CD14-positive monocyte (primary cell): ENCODE results near the gene HOXC12. TPM values are rescaled to one million over a fixed set of nuclear protein-coding genes. Genes with fewer than 3 reads are reported as not detected.

ENCODE experiments used
- DNase-seq, 3 donors: peaks; one replicate each; pipeline ENCODE4 v3.0.0-alpha.2; 2011 to 2022
- H2AFZ ChIP-seq: 2 replicates; pipeline ENCODE4 v1.6.0; 2012; ENCODE audit warnings: mild to moderate bottlenecking, low read depth, low read length, inconsistent platforms; ENCODE audit not compliant: insufficient read depth, poor library complexity, severe bottlenecking
- H3K27ac ChIP-seq, 2 donors: 1 replicate in 1 of 2; 2 replicates in 1 of 2; pipeline ENCODE4 v1.5.1; 2012 to 2013; ENCODE audit warnings: low read length in 2 of 2, control low read depth in 1 of 2, inconsistent platforms in 1 of 2, low read depth in 1 of 2, mild to moderate bottlenecking in 1 of 2
- H3K27me3 ChIP-seq, 2 donors: one replicate each; pipeline versions ENCODE4 v1.6.0 to v1.6.1; 2011 to 2013; ENCODE audit warnings: low read length in 2 of 2; ENCODE audit not compliant: control insufficient read depth in 2 of 2, insufficient read depth in 2 of 2
- H3K36me3 ChIP-seq, 2 donors: replicated peaks in 1 of 2; 1 replicate in 1 of 2; 2 replicates in 1 of 2; pipeline versions ENCODE4 v1.5.1 to v1.6.1; 2012 to 2013; ENCODE audit warnings: low read length in 2 of 2, control low read depth in 1 of 2, inconsistent platforms in 1 of 2, mild to moderate bottlenecking in 1 of 2; ENCODE audit not compliant: insufficient read depth in 2 of 2, control insufficient read depth in 1 of 2
- H3K4me1 ChIP-seq, 2 donors: 1 replicate in 1 of 2; 2 replicates in 1 of 2; pipeline versions ENCODE4 v1.5.1 to v1.6.1; 2012 to 2013; ENCODE audit warnings: low read length in 2 of 2, control low read depth in 1 of 2, inconsistent platforms in 1 of 2, mild to moderate bottlenecking in 1 of 2, moderate library complexity in 1 of 2; ENCODE audit not compliant: insufficient read depth in 2 of 2, control insufficient read depth in 1 of 2
- H3K4me2 ChIP-seq: replicated peaks from 2 replicates; pipeline ENCODE3; 2012; ENCODE audit warnings: low read length, moderate library complexity, mild to moderate bottlenecking; ENCODE audit not compliant: poor library complexity, severe bottlenecking; ENCODE audit errors: extremely low read depth
- H3K4me3 ChIP-seq, 3 experiments: fragments of 200-600 bp in 1 of 3; sonication (generic) in 1 of 3; replicated peaks in 1 of 3; 1 replicate in 2 of 3; 2 replicates in 1 of 3; pipeline ENCODE4 v1.5.1; 2011 to 2013; ENCODE audit warnings: low read length in 3 of 3, mild to moderate bottlenecking in 3 of 3, control low read depth in 2 of 3, low read depth in 2 of 3, inconsistent platforms in 1 of 3, moderate library complexity in 1 of 3
- H3K79me2 ChIP-seq: 2 replicates; pipeline ENCODE4 v1.6.0; 2012; ENCODE audit warnings: mild to moderate bottlenecking, control low read depth, inconsistent platforms, low read length, moderate library complexity; ENCODE audit not compliant: insufficient read depth
- H3K9ac ChIP-seq: 2 replicates; pipeline ENCODE4 v1.6.0; 2017; ENCODE audit warnings: low read length, mild to moderate bottlenecking; ENCODE audit not compliant: insufficient read depth, poor library complexity, severe bottlenecking
- H3K9me3 ChIP-seq, 2 donors: replicated peaks in 1 of 2; 1 replicate in 1 of 2; 2 replicates in 1 of 2; pipeline versions ENCODE4 v1.5.1 to v1.6.1; 2012 to 2013; ENCODE audit warnings: low read length in 2 of 2, control low read depth in 1 of 2; ENCODE audit not compliant: control insufficient read depth in 1 of 2, insufficient read depth in 1 of 2
- H4K20me1 ChIP-seq: 2 replicates; pipeline ENCODE4 v1.6.0; 2012; ENCODE audit warnings: mild to moderate bottlenecking, low read length, control low read depth, moderate library complexity; ENCODE audit not compliant: insufficient read depth
- H3K27ac Mint-ChIP-seq, 7 donors: one replicate each; pipeline ENCODE4 v1.8.0; 2020; ENCODE audit warnings: mild to moderate bottlenecking in 7 of 7, mixed read lengths in 7 of 7, moderate library complexity in 6 of 7, inconsistent platforms in 2 of 7
- H3K27me3 Mint-ChIP-seq, 3 donors: one replicate each; pipeline ENCODE4 v1.8.0; 2021 to 2022; ENCODE audit warnings: low read depth in 3 of 3, mild to moderate bottlenecking in 3 of 3, mixed read lengths in 3 of 3, moderate library complexity in 3 of 3, inconsistent platforms in 1 of 3
- H3K36me3 Mint-ChIP-seq, 2 donors: one replicate each; pipeline ENCODE4 v1.8.0; 2020; ENCODE audit warnings: mixed read lengths in 2 of 2, inconsistent platforms in 1 of 2, mild to moderate bottlenecking in 1 of 2
- H3K4me1 Mint-ChIP-seq: one replicate; pipeline ENCODE4 v1.8.0; 2020; ENCODE audit warnings: mild to moderate bottlenecking, mixed read lengths
- H3K4me3 Mint-ChIP-seq, 2 donors: one replicate each; pipeline ENCODE4 v1.8.0; 2020; ENCODE audit warnings: mild to moderate bottlenecking in 2 of 2, mixed read lengths in 2 of 2, moderate library complexity in 1 of 2
- H3K9me3 Mint-ChIP-seq, 7 donors: one replicate each; pipeline ENCODE4 v1.8.0; 2020 to 2022; ENCODE audit warnings: mixed read lengths in 7 of 7, mild to moderate bottlenecking in 6 of 7, moderate library complexity in 6 of 7, inconsistent platforms in 2 of 7
- WGBS: methylation state at CpG from one replicate; pipeline ENCODE4 v1.1.5; 2013; ENCODE audit warnings: missing lambda C conversion rate; ENCODE audit not compliant: insufficient coverage; 5-methylcytosine and 5-hydroxymethylcytosine counted together
- intact Hi-C, 2 donors: fragments of 100-400 bp; cut with micrococcal nuclease; formaldehyde crosslinking; loops; one replicate each; pipeline versions ENCODE4 v1.15.0 to v1.15.1; 2023
- polyA plus RNA-seq, 3 donors: library from polyadenylated mRNA; depleted of rRNA in 1 of 3; unstranded in 2 of 3; stranded (reverse) in 1 of 3; fragments of 300-500 nt in 2 of 3; fragments of >200 nt in 1 of 3; fragmentation: Illumina TruSeq in 2 of 3; gene quantifications; 1 replicate in 2 of 3; 2 replicates in 1 of 3; pipeline ENCODE4 v1.2.3, GENCODE V29; 2012 to 2021
- TF ChIP-seq, protein P1 (sequence below): fragments of 200-600 bp; IDR thresholded peaks from one replicate; pipeline ENCODE4 v1.8.0; 2022; ENCODE audit warnings: antibody characterized with exemption, mild to moderate bottlenecking

Gene HOXC12
- polyA plus RNA-seq, 3 donors, result not detected

DNA sequence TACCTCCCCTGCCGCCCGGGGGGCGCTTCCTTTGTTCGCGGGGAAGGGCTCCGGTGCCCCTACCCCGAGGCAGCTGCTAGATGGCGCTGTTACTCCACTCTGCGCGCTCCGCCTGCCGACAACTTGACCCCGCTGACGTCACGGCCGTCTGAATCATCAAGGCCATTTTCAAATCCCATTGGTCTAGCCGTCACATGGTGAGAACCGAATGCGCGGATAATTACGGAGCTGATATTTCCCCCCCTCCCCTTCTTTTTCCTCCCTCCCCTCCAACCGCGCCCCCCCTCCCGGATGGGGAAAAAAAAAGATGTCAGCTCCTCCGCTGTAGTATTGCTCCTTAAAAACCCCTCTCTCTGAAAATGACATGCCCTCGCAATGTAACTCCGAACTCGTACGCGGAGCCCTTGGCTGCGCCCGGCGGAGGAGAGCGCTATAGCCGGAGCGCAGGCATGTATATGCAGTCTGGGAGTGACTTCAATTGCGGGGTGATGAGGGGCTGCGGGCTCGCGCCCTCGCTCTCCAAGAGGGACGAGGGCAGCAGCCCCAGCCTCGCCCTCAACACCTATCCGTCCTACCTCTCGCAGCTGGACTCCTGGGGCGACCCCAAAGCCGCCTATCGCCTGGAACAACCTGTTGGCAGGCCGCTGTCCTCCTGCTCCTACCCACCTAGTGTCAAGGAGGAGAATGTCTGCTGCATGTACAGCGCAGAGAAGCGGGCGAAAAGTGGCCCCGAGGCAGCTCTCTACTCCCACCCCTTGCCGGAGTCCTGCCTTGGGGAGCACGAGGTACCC, 30.4 kb downstream of the HOXC12 start, which contains the start of gene HOXC10:
Gene HOXC10, plus strand, starts transcription at position 246 of the 791 bp plus-strand sequence. Its CDS starts 114 bp downstream, at position 360.
- Histone ChIP-seq H3K4me2 (peak within 1 kb of the TSS; percentile 69), H3K9ac (no peak within 1 kb of the TSS), H3K79me2 (no peaks in the 10 kb centered on the region), H3K27me3 (peaks cover 90 to 100% of the 10 kb centered on the region in 2 donors), H3K4me1 (peaks cover 30 to 36% of the 10 kb centered on the region in 2 donors), H3K36me3 (no peaks in the 10 kb centered on the region), H3K4me3 (peak within 1 kb of the TSS in 1 of 3 experiments; percentile 63), H2AFZ (peak within 1 kb of the TSS; percentile 26), H4K20me1 (no peaks in the 10 kb centered on the region), H3K9me3 (peaks cover 49 to 84% of the 10 kb centered on the region in 2 donors), H3K27ac (no peak within 1 kb of the TSS)
- TF ChIP-seq, protein P1, sequence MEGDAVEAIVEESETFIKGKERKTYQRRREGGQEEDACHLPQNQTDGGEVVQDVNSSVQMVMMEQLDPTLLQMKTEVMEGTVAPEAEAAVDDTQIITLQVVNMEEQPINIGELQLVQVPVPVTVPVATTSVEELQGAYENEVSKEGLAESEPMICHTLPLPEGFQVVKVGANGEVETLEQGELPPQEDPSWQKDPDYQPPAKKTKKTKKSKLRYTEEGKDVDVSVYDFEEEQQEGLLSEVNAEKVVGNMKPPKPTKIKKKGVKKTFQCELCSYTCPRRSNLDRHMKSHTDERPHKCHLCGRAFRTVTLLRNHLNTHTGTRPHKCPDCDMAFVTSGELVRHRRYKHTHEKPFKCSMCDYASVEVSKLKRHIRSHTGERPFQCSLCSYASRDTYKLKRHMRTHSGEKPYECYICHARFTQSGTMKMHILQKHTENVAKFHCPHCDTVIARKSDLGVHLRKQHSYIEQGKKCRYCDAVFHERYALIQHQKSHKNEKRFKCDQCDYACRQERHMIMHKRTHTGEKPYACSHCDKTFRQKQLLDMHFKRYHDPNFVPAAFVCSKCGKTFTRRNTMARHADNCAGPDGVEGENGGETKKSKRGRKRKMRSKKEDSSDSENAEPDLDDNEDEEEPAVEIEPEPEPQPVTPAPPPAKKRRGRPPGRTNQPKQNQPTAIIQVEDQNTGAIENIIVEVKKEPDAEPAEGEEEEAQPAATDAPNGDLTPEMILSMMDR, result peak; percentile 32
- no peak within 1 kb of the TSS for H3K27ac Mint-ChIP-seq
- H3K27me3 Mint-ChIP-seq, result peaks cover 98 to 100% (median 100%) of the 10 kb centered on the region in 3 donors
- peak; percentile 58 to 76 (median 62) for DNase-seq
- WGBS, result 4% methylated on average over 44 of the region's 55 CpGs
- H3K36me3 Mint-ChIP-seq, result peaks cover 8 to 36% of the 10 kb centered on the region in 2 donors
- H3K4me3 Mint-ChIP-seq, result peak within 1 kb of the TSS; percentile 62 to 89
- intact Hi-C loops, result loop anchor here in 1 of 2 donors (10.0 kb wide), 1 partner anchor 290 kb away; no protein-coding TSS in a partner anchor
- peaks cover 17 to 78% (median 61%) of the 10 kb centered on the region in 7 donors for H3K9me3 Mint-ChIP-seq
- peaks cover 39% of the 10 kb centered on the region for H3K4me1 Mint-ChIP-seq

DNA sequence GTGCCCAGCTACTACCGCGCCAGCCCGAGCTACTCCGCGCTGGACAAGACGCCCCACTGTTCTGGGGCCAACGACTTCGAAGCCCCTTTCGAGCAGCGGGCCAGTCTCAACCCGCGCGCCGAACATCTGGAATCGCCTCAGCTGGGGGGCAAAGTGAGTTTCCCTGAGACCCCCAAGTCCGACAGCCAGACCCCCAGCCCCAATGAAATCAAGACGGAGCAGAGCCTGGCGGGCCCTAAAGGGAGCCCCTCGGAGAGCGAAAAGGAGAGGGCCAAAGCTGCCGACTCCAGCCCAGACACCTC, 30.9 kb downstream of the HOXC12 start:
- Mint-ChIP-seq H3K9me3 (peaks cover 17 to 77% (median 58%) of the 10 kb centered on the region in 7 donors), H3K36me3 (peaks cover 8 to 36% of the 10 kb centered on the region in 2 donors), H3K27me3 (peaks cover 98 to 100% (median 100%) of the 10 kb centered on the region in 3 donors), H3K27ac (no peak overlapping the region), H3K4me3 (peak overlapping the region in 1 of 2 donors; percentile 83), H3K4me1 (peaks cover 42% of the 10 kb centered on the region)
- no peaks in the 10 kb centered on the region for H4K20me1 ChIP-seq
- H3K27me3 ChIP-seq, result peaks cover 92 to 100% of the 10 kb centered on the region in 2 donors
- H3K27ac ChIP-seq, result no peak overlapping the region
- H3K9me3 ChIP-seq, result peaks cover 47 to 85% of the 10 kb centered on the region in 2 donors
- no peaks in the 10 kb centered on the region for H3K36me3 ChIP-seq
- peaks cover 30 to 36% of the 10 kb centered on the region in 2 donors for H3K4me1 ChIP-seq
- DNase-seq, result no peak
- no peak overlapping the region for H3K9ac ChIP-seq
- TF ChIP-seq, protein P1, result no peak
- no peaks in the 10 kb centered on the region for H3K79me2 ChIP-seq
- H3K4me2 ChIP-seq, result peak overlapping the region; percentile 37
- 9% methylated on average over 20 of the region's 21 CpGs for WGBS
- H3K4me3 ChIP-seq, result peak overlapping the region in 1 of 3 experiments; percentile 45
- intact Hi-C loops, result loop anchor here in 1 of 2 donors (10.0 kb wide), 1 partner anchor 291 kb away; no protein-coding TSS in a partner anchor
- H2AFZ ChIP-seq, result no peak overlapping the region
